IMR-90 (cell line): ENCODE data around the gene FRYL. TPM values are rescaled to one million over a fixed set of nuclear protein-coding genes. Genes with fewer than 3 reads are reported as not detected.

Source experiments
- ATAC-seq: fragments of 200-7000 bp; cut with Tn5 transposase; 2 replicates; pipeline ENCODE4 v1.9.1; 2020; ENCODE audit warnings: low read depth, mild to moderate bottlenecking, moderate library complexity
- BruUV-seq: library from RNA; stranded (reverse); fragments of 400-500 nt; replicated peaks from 2 replicates; lab custom pipeline; 2021; lab: Mats Ljungman, UMichigan
- CTCF ChIA-PET: fragments of 300-600 bp; formaldehyde crosslinking; extraction: SDS; loops from one replicate; lab custom pipeline; 2021; ENCODE audit warnings: antibody characterized with exemption; lab: Yijun Ruan, JAX
- POLR2A ChIA-PET: fragments of 300-600 bp; sonication (Branson Sonifier 250); formaldehyde crosslinking; loops from one replicate; lab custom pipeline; 2022; ENCODE audit warnings: antibody characterized with exemption; ENCODE audit not compliant: unreplicated experiment; lab: Charles Lee
- DNase-seq: peaks from one replicate; pipeline ENCODE4 v3.0.0; 2013
- H2AFZ ChIP-seq: replicated peaks from 2 replicates; pipeline ENCODE3; 2013; ENCODE audit warnings: low read length, mild to moderate bottlenecking; ENCODE audit not compliant: poor library complexity
- H2AK5ac ChIP-seq: 2 replicates; pipeline ENCODE4 v1.6.1; 2013; ENCODE audit warnings: low read depth, low read length, inconsistent platforms
- H2AK9ac ChIP-seq: replicated peaks from 2 replicates; pipeline ENCODE3; 2013; ENCODE audit warnings: mild to moderate bottlenecking, low read depth, low read length, moderate library complexity; ENCODE audit not compliant: poor library complexity
- H2BK120ac ChIP-seq: 2 replicates; pipeline ENCODE4 v1.6.1; 2013; ENCODE audit warnings: low read depth, low read length, inconsistent platforms
- H2BK15ac ChIP-seq: 3 replicates; pipeline ENCODE4 v1.6.1; 2013; ENCODE audit warnings: low read depth, low read length, inconsistent platforms
- H2BK20ac ChIP-seq: 2 replicates; pipeline ENCODE4 v1.6.1; 2013; ENCODE audit warnings: low read depth, mild to moderate bottlenecking, inconsistent platforms, low read length, moderate library complexity
- H2BK5ac ChIP-seq: 2 replicates; pipeline ENCODE4 v1.6.1; 2013; ENCODE audit warnings: mild to moderate bottlenecking, low read depth, low read length, inconsistent platforms; ENCODE audit not compliant: poor library complexity, severe bottlenecking
- H3K14ac ChIP-seq: replicated peaks from 2 replicates; pipeline ENCODE4 v1.6.1; 2013; ENCODE audit warnings: low read depth, low read length, inconsistent platforms
- H3K18ac ChIP-seq: 2 replicates; pipeline ENCODE4 v1.6.1; 2013; ENCODE audit warnings: low read depth, low read length, control low read depth
- H3K23ac ChIP-seq: 2 replicates; pipeline ENCODE4 v1.6.1; 2013; ENCODE audit warnings: low read depth, low read length, inconsistent platforms
- H3K27ac ChIP-seq: 2 replicates; pipeline ENCODE4 v1.5.1; 2013; ENCODE audit warnings: mild to moderate bottlenecking, control low read depth, low read length; ENCODE audit not compliant: insufficient read depth
- H3K27me3 ChIP-seq: 2 replicates; pipeline ENCODE4 v1.6.1; 2013; ENCODE audit warnings: low read length; ENCODE audit not compliant: control insufficient read depth, insufficient read depth
- H3K36me3 ChIP-seq: 2 replicates; pipeline ENCODE4 v1.6.1; 2013; ENCODE audit warnings: low read length, mixed read lengths; ENCODE audit not compliant: control insufficient read depth, insufficient read depth
- H3K4ac ChIP-seq: 2 replicates; pipeline ENCODE4 v1.6.1; 2013; ENCODE audit warnings: low read depth, low read length, inconsistent platforms
- H3K4me1 ChIP-seq: 2 replicates; pipeline ENCODE4 v1.6.1; 2013; ENCODE audit warnings: low read length, mixed read lengths; ENCODE audit not compliant: control insufficient read depth, insufficient read depth
- H3K4me2 ChIP-seq: 2 replicates; pipeline ENCODE4 v1.6.1; 2013; ENCODE audit warnings: low read depth, mild to moderate bottlenecking, control low read depth, low read length, moderate library complexity
- H3K4me3 ChIP-seq: 2 replicates; pipeline ENCODE4 v1.5.1; 2013; ENCODE audit warnings: low read depth, mild to moderate bottlenecking, control low read depth, low read length, moderate library complexity; ENCODE audit not compliant: insufficient read depth
- H3K56ac ChIP-seq: 2 replicates; pipeline ENCODE4 v1.6.1; 2013; ENCODE audit warnings: low read length, inconsistent platforms; ENCODE audit not compliant: insufficient read depth; ENCODE audit errors: extremely low read depth
- H3K79me1 ChIP-seq, 2 experiments: 2 replicates each; pipeline ENCODE4 v1.6.1; 2013; ENCODE audit warnings: low read length in 2 of 2, inconsistent platforms in 1 of 2, low read depth in 1 of 2
- H3K9ac ChIP-seq: 2 replicates; pipeline ENCODE4 v1.6.1; 2013; ENCODE audit warnings: low read depth, low read length, control low read depth
- H3K9me1 ChIP-seq: 2 replicates; pipeline ENCODE4 v1.6.1; 2013; ENCODE audit warnings: low read length, inconsistent platforms; ENCODE audit not compliant: insufficient read depth
- H3K9me3 ChIP-seq: 2 replicates; pipeline ENCODE4 v1.6.1; 2013; ENCODE audit warnings: low read length; ENCODE audit not compliant: control insufficient read depth, insufficient read depth
- H4K20me1 ChIP-seq: 2 replicates; pipeline ENCODE4 v1.6.1; 2013; ENCODE audit warnings: low read length, inconsistent platforms; ENCODE audit not compliant: insufficient read depth
- H4K5ac ChIP-seq: 2 replicates; pipeline ENCODE4 v1.6.1; 2013; ENCODE audit warnings: mild to moderate bottlenecking, low read depth, low read length, control low read depth
- H4K8ac ChIP-seq, 2 experiments: 2 replicates each; pipeline ENCODE4 v1.6.1; 2013; ENCODE audit warnings: low read depth in 2 of 2, low read length in 2 of 2, control low read depth in 1 of 2, inconsistent platforms in 1 of 2
- H4K91ac ChIP-seq: 2 replicates; pipeline ENCODE4 v1.6.1; 2013; ENCODE audit warnings: low read depth, low read length, inconsistent platforms; ENCODE audit not compliant: insufficient read depth
- BHLHE40 ChIP-seq: fragments of 150-350 bp; IDR thresholded peaks from 2 replicates; pipeline ENCODE4 v1.6.1; 2016; ENCODE audit warnings: mild to moderate bottlenecking, low read depth, low read length
- CEBPB ChIP-seq: IDR thresholded peaks from 2 replicates; pipeline ENCODE4 v1.6.1; 2012; ENCODE audit warnings: low read depth, low read length, improper control_type of control experiment
- NFE2L2 ChIP-seq: fragments of 150-350 bp; IDR thresholded peaks from 2 replicates; pipeline ENCODE4 v1.6.1; 2016; ENCODE audit warnings: low read depth, mild to moderate bottlenecking, low read length
- RCOR1 ChIP-seq: IDR thresholded peaks from 2 replicates; pipeline ENCODE4 v1.6.1; 2012; ENCODE audit warnings: mild to moderate bottlenecking, low read length, improper control_type of control experiment; ENCODE audit not compliant: insufficient replicate concordance
- SMC3 ChIP-seq: fragments of 150-350 bp; IDR thresholded peaks from 2 replicates; pipeline ENCODE4 v1.6.1; 2016; ENCODE audit warnings: low read depth, mild to moderate bottlenecking, antibody characterized with exemption, low read length, moderate library complexity
- WGBS, 2 experiments: methylation state at CpG; one replicate each; pipeline versions ENCODE4 v1.1.5 to v1.1.7; 2013; ENCODE audit warnings: missing lambda C conversion rate in 2 of 2; ENCODE audit not compliant: insufficient read length in 1 of 2; ENCODE audit errors: extremely low coverage in 2 of 2; 5-methylcytosine and 5-hydroxymethylcytosine counted together
- dilution Hi-C: fragments of 300-500 bp; cut with HindIII; formaldehyde crosslinking; loops from one replicate; pipeline ENCODE4 v1.14.3; 2018; ENCODE audit warnings: low sequenced_read_pairs; ENCODE audit not compliant: unreplicated experiment
- in situ Hi-C: fragments of 300-500 bp; cut with MboI; formaldehyde crosslinking; loops from 3 replicates; pipeline ENCODE4 v1.14.3; 2019; ENCODE audit warnings: low sequenced_read_pairs, inconsistent platforms, mixed read lengths
- intact Hi-C: fragments of 100-400 bp; cut with micrococcal nuclease; formaldehyde crosslinking; loops from 2 replicates; pipeline ENCODE4 v1.10.0; 2022
- polyA plus RNA-seq, 3 experiments: library from polyadenylated mRNA; depleted of rRNA; stranded (reverse); fragments of >200 nt; gene quantifications; 2 replicates each; pipeline ENCODE4 v1.2.3, GENCODE V29; 2012; ENCODE audit warnings: low replicate concordance in 1 of 3
- total RNA-seq: library from RNA; depleted of rRNA; stranded (reverse); fragments of >200 nt; gene quantifications from 2 replicates; pipeline ENCODE4 v1.2.3, GENCODE V29; 2012
- TF ChIP-seq, protein P1 (sequence below): fragments of 150-350 bp; IDR thresholded peaks from 2 replicates; pipeline ENCODE4 v1.6.1; 2016; ENCODE audit warnings: low read depth, mild to moderate bottlenecking, low read length, moderate library complexity, borderline replicate concordance
- TF ChIP-seq, protein P2 (sequence below): conservative IDR thresholded peaks from 2 replicates; pipeline ENCODE4 v1.5.1; 2012; ENCODE audit warnings: mild to moderate bottlenecking, low read depth, low read length, improper control_type of control experiment
- TF ChIP-seq, protein P3 (sequence below): fragments of 150-350 bp; IDR thresholded peaks from 2 replicates; pipeline ENCODE4 v1.6.1; 2017; ENCODE audit warnings: mild to moderate bottlenecking, antibody characterized with exemption, low read length, low read depth

FRYL gene
- total and polyA plus RNA-seq, 2 of the 4 experiments (the other 2 are of a cell fraction): 9.9 to 77.4 TPM

DNA sequence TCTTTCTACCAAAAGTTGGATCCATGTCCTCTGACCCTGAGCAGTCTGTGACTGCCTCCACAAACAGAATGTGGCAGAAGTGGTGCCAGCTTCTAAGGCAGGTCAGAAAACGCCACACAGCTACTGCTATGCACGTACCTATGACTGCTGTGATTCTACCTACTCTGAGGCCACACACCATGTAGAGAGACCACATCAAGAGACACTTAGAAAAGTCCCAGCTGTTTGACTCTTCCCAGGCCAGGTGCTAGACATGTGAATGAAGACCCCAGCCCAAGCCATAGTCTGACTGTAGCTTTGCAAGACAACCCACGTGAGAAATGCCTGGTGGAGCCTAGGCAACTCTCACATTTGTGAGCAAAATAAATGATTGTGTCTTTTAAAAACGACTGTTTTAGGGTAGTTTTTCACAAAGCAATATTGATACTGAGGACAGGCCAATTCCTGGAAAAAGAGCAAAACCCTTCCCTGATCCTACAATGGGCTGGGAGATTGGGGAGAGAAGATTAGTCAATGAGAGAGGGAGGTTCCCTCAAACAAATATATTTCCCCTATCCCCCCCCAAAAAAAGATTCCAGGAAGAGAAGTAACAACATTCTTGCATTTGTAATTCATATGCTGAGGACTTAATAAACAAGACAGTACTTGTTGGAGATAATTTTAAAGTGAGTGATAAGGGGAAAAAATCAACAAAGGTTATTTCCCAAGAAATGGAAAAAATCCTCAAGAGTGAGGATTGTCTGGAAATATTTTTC is 33.3 kb downstream of the FRYL start:
- H3K9ac ChIP-seq: no peak overlapping the region
- POLR2A ChIA-PET: interaction anchor here (0.6 kb wide), 1 partner anchor 10 kb away, joined by 5 read pairs; no protein-coding TSS in a partner anchor
- DNase-seq: no peak
- H3K56ac ChIP-seq: no peak overlapping the region
- H2BK15ac ChIP-seq: no peak overlapping the region
- 100% methylated on average over 1 of the region's 4 CpGs; no CpG with 5 or more reads in 1 of the 2 experiments for WGBS, 2 experiments
- H2AK9ac ChIP-seq: peak overlapping the region; percentile 9
- no peak overlapping the region for H2BK120ac ChIP-seq
- no peak overlapping the region for H3K4me3 ChIP-seq
- ATAC-seq: no peak
- H4K91ac ChIP-seq: no peak overlapping the region
- H4K8ac ChIP-seq: no peak overlapping the region
- H3K79me1 ChIP-seq: peaks cover 28 to 70% of the 10 kb centered on the region in 2 experiments
- H3K27ac ChIP-seq: no peak overlapping the region
- H4K5ac ChIP-seq: no peak overlapping the region
- in situ Hi-C loops: loop anchor here (25.0 kb wide), 1 partner anchor 91 kb away; the partner anchor contains the start of gene OCIAD1
- intact Hi-C loops: loop anchor here (2.0 kb wide), 1 partner anchor 32 kb away; no protein-coding TSS in a partner anchor
- H2BK20ac ChIP-seq: no peak overlapping the region; the same call in 1 of the 2 replicates
- H3K36me3 ChIP-seq: no peaks in the 10 kb centered on the region
- H4K20me1 ChIP-seq: peaks cover 36% of the 10 kb centered on the region; the same call in 1 of the 2 replicates
- H3K23ac ChIP-seq: no peak overlapping the region; the same call in 1 of the 2 replicates
- peaks cover 13% of the 10 kb centered on the region; the same call in 1 of the 2 replicates for H3K9me1 ChIP-seq
- H3K9me3 ChIP-seq: no peaks in the 10 kb centered on the region
- H3K4me1 ChIP-seq: no peaks in the 10 kb centered on the region; the same call in 1 of the 2 replicates
- TF ChIP-seq BHLHE40 (no peak), RCOR1 (no peak), CEBPB (no peak), SMC3 (no peak), NFE2L2 (no peak)
- TF ChIP-seq, protein P1, sequence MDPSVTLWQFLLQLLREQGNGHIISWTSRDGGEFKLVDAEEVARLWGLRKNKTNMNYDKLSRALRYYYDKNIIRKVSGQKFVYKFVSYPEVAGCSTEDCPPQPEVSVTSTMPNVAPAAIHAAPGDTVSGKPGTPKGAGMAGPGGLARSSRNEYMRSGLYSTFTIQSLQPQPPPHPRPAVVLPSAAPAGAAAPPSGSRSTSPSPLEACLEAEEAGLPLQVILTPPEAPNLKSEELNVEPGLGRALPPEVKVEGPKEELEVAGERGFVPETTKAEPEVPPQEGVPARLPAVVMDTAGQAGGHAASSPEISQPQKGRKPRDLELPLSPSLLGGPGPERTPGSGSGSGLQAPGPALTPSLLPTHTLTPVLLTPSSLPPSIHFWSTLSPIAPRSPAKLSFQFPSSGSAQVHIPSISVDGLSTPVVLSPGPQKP: no peak
- TF ChIP-seq, protein P2, sequence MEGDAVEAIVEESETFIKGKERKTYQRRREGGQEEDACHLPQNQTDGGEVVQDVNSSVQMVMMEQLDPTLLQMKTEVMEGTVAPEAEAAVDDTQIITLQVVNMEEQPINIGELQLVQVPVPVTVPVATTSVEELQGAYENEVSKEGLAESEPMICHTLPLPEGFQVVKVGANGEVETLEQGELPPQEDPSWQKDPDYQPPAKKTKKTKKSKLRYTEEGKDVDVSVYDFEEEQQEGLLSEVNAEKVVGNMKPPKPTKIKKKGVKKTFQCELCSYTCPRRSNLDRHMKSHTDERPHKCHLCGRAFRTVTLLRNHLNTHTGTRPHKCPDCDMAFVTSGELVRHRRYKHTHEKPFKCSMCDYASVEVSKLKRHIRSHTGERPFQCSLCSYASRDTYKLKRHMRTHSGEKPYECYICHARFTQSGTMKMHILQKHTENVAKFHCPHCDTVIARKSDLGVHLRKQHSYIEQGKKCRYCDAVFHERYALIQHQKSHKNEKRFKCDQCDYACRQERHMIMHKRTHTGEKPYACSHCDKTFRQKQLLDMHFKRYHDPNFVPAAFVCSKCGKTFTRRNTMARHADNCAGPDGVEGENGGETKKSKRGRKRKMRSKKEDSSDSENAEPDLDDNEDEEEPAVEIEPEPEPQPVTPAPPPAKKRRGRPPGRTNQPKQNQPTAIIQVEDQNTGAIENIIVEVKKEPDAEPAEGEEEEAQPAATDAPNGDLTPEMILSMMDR: no peak
- TF ChIP-seq, protein P3, sequence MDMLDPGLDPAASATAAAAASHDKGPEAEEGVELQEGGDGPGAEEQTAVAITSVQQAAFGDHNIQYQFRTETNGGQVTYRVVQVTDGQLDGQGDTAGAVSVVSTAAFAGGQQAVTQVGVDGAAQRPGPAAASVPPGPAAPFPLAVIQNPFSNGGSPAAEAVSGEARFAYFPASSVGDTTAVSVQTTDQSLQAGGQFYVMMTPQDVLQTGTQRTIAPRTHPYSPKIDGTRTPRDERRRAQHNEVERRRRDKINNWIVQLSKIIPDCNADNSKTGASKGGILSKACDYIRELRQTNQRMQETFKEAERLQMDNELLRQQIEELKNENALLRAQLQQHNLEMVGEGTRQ: no peak
- H2AFZ ChIP-seq: no peak overlapping the region
- H3K27me3 ChIP-seq: no peaks in the 10 kb centered on the region
- BruUV-seq: no TSS peak
- H3K4me2 ChIP-seq: no peak overlapping the region
- no peak overlapping the region for H3K18ac ChIP-seq
- no peak overlapping the region for H2BK5ac ChIP-seq
- 0 out of 2 replicates have a peak overlapping the region, but pooled peaks have one; percentile 6 for H3K4ac ChIP-seq
- H2AK5ac ChIP-seq: no peak overlapping the region
- CTCF ChIA-PET: interaction anchor here (0.6 to 0.7 kb wide), 2 partner anchors 22 to 125 kb away, joined by 4 to 5 read pairs; no protein-coding TSS in a partner anchor
- dilution Hi-C loops: no loop called here
- no peak overlapping the region for H3K14ac ChIP-seq
